C1 segment of cervical spinal cord (tissue), 14 donors: ENCODE results near the gene WDR45.
"Not testable (repeated sequence)": the region's sequence is repeated elsewhere in the genome, so short reads cannot be mapped to it uniquely, and the experiment has no call there.

Experiments
- DNase-seq, 14 donors: peaks; one replicate each; lab custom pipeline; 2025; lab: John Stamatoyannopoulos, UW

The WDR45 gene

GRCh38 chrX:49079489-49080428 lies at the start of gene WDR45:
WDR45 (minus strand) TSS chrX:49079887; CDS start chrX:49078095, 1,792 bp downstream.
- DNase-seq, result peak in 13 of 14 donors; percentile 15 to 79 (median 65)

- DNase-seq, result no peak
These were observed 49.7 kb upstream of the WDR45 start for GRCh38 chrX:49129427-49129826.

GRCh38 chrX:49127742-49128258 lies 48.1 kb upstream of the WDR45 start:
- not testable (repeated sequence) for DNase-seq

GRCh38 chrX:49122499-49122898 lies 42.8 kb upstream of the WDR45 start:
- DNase-seq, result no peak

- DNase-seq, result no peak
These were observed 40.4 kb upstream of the WDR45 start for GRCh38 chrX:49120091-49120490.

- no peak for DNase-seq
These were observed 37.9 kb upstream of the WDR45 start for GRCh38 chrX:49117581-49117980.

- DNase-seq, result no peak
These were observed 37.0 kb upstream of the WDR45 start for GRCh38 chrX:49116716-49117115.

GRCh38 chrX:49116076-49116475 lies 36.4 kb upstream of the WDR45 start:
- no peak for DNase-seq

- peak in 12 of 14 donors; percentile 4 to 70 (median 38) for DNase-seq
These were observed 32.1 kb upstream of the WDR45 start for GRCh38 chrX:49111791-49112190.

- no peak for DNase-seq
These were observed 30.7 kb upstream of the WDR45 start for GRCh38 chrX:49110417-49110816.

GRCh38 chrX:49108641-49109040 lies 29.0 kb upstream of the WDR45 start:
- DNase-seq, result no peak

GRCh38 chrX:49106930-49107329 lies 27.2 kb upstream of the WDR45 start:
- DNase-seq, result peak in 9 of 14 donors; percentile 4 to 28 (median 12)

- no peak for DNase-seq
These were observed 26.6 kb upstream of the WDR45 start for GRCh38 chrX:49106296-49106695.

GRCh38 chrX:49103637-49104036 lies 23.9 kb upstream of the WDR45 start:
- DNase-seq, result no peak

GRCh38 chrX:49102190-49102589 lies 22.5 kb upstream of the WDR45 start:
- DNase-seq, result no peak

- DNase-seq, result no peak
These were observed 21.9 kb upstream of the WDR45 start for GRCh38 chrX:49101629-49101984.

GRCh38 chrX:49100704-49101628 lies 21.3 kb upstream of the WDR45 start:
- peak; percentile 42 to 91 (median 84) for DNase-seq

- no peak for DNase-seq
These were observed 16.7 kb upstream of the WDR45 start for GRCh38 chrX:49096419-49096818.

GRCh38 chrX:49089553-49089952 lies 9.9 kb upstream of the WDR45 start:
- no peak for DNase-seq

- no peak for DNase-seq
These were observed 2.7 kb upstream of the WDR45 start for GRCh38 chrX:49082271-49082871.

GRCh38 chrX:49077941-49078340 lies 1.7 kb downstream of the WDR45 start:
- no peak for DNase-seq

GRCh38 chrX:49075347-49075746 lies 4.3 kb downstream of the WDR45 start:
- DNase-seq, result no peak
